LNCaP clone FGC (cell line): ENCODE measurements around the gene CD7.

Source experiments
- DNase-seq: peaks from one replicate; pipeline ENCODE4 v3.0.0-alpha.2; 2011; ENCODE audit warnings: low read depth
- H3K4me3 ChIP-seq: 2 replicates; pipeline ENCODE4 v1.5.1; 2011; ENCODE audit warnings: mild to moderate bottlenecking, low read depth, low read length, control low read depth
- CTCF ChIP-seq: IDR thresholded peaks from 2 replicates; pipeline ENCODE4 v1.5.1; 2012; ENCODE audit warnings: mild to moderate bottlenecking; ENCODE audit not compliant: control insufficient read depth, insufficient read depth; ENCODE audit errors: extremely low read depth

CD7 gene

GRCh38 chr17:82266142-82266541 lies 51.3 kb downstream of the CD7 start:
- TF ChIP-seq CTCF = no peak
- no peak for DNase-seq
- H3K4me3 ChIP-seq = no peak overlapping the region
